NCI-H2227 treated with DMSO at 0.1 percent for 48 hours (cell line): Measurements from ENCODE around the gene C5orf22.

ENCODE experiments used
- DNase-seq: peaks from one replicate; lab custom pipeline; 2025; lab: John Stamatoyannopoulos, UW

C5orf22 gene

GRCh38 chr5:31604644-31605043, 72.5 kb downstream of the C5orf22 start:
- no peak for DNase-seq
